Stimulated activated CD4-positive, alpha-beta T cell treated with anti-CD3 and anti-CD28 coated beads, TNF-alpha, amount 100 ng/mL, for 4 hours (primary cell): ENCODE data around the gene AXIN1.
"Not testable (repeated sequence)": the region's sequence is repeated elsewhere in the genome, so short reads cannot be mapped to it uniquely, and the experiment has no call there.

Source experiments
- DNase-seq, 3 experiments: peaks; one replicate each; pipeline ENCODE4 v3.0.0-alpha.2; 2020; ENCODE audit warnings: low read depth in 3 of 3

AXIN1 gene, protein sequence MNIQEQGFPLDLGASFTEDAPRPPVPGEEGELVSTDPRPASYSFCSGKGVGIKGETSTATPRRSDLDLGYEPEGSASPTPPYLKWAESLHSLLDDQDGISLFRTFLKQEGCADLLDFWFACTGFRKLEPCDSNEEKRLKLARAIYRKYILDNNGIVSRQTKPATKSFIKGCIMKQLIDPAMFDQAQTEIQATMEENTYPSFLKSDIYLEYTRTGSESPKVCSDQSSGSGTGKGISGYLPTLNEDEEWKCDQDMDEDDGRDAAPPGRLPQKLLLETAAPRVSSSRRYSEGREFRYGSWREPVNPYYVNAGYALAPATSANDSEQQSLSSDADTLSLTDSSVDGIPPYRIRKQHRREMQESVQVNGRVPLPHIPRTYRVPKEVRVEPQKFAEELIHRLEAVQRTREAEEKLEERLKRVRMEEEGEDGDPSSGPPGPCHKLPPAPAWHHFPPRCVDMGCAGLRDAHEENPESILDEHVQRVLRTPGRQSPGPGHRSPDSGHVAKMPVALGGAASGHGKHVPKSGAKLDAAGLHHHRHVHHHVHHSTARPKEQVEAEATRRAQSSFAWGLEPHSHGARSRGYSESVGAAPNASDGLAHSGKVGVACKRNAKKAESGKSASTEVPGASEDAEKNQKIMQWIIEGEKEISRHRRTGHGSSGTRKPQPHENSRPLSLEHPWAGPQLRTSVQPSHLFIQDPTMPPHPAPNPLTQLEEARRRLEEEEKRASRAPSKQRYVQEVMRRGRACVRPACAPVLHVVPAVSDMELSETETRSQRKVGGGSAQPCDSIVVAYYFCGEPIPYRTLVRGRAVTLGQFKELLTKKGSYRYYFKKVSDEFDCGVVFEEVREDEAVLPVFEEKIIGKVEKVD

DNA sequence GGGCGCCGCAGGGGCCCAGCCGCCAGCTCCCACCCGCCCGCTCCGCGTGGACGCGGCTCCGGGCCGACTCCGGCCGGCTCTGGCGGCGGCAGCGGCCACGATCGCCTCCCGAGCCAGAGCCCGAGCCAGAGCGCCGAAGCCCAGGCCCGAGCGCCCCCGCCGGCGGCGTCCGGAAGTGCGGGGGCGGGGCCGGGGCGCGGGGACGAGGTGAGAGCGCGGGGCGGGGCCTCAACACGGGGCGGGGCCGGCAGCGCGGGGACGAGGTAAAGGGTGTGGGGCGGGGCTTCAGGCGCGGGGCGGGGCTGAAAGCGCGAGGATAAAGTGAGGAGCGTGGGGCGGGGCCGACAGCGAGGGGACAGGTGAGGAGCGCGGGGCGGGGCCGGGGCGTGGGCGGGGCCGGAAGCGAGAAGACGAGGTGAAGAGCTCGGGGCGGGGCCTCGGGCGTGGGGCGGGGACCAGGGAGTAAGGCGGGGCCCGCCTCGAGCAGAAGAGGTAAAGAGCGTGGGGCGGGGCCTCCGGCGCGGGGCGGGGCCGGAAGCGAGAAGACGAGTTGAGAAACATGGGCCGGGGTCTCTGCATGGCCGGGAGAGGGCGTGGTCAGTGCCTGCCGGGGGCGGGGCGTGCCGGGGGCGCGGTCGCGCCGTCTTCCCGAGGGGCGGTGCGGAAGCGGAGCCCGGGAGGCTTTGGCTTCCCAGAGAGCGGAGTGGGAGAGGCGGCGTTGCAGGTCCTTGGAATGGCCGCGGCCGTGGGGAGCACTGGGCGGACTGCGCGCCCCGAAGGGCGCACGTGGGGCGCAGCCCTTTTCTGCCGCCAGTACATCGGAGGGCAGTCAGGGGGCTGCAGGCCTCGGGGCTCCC is at the start of gene AXIN1:
Gene AXIN1, minus strand, starts transcription at position 177 of the 857 bp plus-strand sequence. CDS start 5,698 bp downstream, outside the sequence.
- peak; percentile 100 for DNase-seq

DNA sequence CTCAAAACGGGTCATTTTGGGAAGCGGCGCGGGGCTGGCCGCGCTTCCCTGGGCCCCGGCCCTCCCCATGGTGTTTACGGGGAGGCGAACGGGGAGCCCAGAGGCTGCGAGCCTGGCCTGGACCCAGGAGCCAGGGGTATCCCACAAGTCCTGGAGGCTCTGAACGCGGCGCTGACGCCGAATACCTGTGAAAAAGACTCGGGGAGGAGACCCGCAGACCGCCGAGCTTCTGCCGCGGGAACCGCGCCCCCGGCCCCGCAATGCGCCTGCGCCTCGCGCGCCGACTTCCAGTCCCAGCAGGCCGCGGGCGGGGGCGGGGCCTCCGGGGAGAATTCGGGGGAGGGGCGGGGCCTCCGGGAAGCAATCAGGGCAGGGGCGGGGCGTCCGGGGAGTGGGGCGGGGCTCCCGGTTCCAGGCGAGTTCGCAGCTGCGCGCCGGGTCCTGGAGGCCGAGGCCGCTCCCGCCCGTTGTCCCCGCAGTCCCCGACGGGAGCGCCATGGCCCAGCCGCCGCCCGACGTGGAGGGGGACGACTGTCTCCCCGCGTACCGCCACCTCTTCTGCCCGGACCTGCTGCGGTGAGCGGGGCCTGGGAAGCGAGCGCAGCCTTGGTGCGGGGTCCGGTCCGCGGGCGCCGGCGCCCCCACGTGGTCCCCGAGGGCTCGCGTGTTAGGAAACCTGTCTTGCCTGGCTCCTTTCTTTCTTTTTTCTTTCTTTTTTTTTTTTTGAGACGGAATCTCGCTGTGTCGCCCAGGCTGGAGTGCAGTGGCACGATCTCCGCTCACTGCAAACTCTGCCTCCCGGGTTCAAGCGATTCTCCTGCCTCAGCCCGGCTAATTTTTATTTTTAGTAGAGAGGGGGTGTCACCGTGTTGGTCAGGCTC is 49.2 kb upstream of the AXIN1 start, which contains the start of gene DECR2:
Gene DECR2, plus strand, starts transcription at position 418 of the 881 bp plus-strand sequence. Its CDS starts 79 bp downstream, at position 497.
- peak; percentile 98 to 100 (median 99) for DNase-seq

GRCh38 chr16:400061-400591 is 47.6 kb upstream of the AXIN1 start:
- DNase-seq = no peak

GRCh38 chr16:399340-400019 is 47.0 kb upstream of the AXIN1 start:
- no peak for DNase-seq

DNA sequence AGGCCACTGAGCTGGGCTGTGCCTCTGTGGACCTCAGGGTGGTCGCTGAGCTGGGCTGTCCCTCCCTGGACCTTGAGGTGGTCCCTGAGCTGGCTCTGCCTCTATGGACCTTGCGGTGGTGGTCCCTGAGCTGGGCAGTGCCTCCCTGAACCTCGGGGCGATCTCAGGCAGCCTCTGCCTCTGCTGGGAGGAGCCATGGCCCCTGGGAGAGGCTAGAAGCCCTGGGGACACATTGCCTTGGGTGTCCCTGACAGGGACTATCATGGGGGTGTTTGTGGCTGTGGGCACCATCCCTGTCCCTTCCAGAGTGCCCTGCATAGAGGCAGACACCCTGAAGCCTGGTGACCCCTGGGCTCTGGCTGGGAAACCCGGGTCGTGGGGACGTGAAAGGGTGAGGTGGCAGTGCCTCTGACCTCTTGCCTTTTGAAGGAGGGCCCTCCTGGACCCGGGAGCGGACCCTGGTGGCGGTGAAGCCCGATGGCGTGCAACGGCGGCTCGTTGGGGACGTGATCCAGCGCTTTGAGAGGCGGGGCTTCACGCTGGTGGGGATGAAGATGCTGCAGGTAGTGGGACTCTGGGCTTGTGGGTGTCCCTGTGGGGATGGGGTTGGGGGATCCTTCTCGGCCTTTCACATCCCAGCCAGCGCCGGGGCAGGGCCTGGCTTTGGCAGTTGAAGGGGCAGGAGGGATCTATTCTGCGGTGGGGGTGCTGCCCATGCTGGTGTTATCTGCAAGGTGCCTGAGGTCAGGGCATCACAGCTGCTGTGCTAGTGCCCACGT is 46.2 kb upstream of the AXIN1 start:
- no peak for DNase-seq

DNA sequence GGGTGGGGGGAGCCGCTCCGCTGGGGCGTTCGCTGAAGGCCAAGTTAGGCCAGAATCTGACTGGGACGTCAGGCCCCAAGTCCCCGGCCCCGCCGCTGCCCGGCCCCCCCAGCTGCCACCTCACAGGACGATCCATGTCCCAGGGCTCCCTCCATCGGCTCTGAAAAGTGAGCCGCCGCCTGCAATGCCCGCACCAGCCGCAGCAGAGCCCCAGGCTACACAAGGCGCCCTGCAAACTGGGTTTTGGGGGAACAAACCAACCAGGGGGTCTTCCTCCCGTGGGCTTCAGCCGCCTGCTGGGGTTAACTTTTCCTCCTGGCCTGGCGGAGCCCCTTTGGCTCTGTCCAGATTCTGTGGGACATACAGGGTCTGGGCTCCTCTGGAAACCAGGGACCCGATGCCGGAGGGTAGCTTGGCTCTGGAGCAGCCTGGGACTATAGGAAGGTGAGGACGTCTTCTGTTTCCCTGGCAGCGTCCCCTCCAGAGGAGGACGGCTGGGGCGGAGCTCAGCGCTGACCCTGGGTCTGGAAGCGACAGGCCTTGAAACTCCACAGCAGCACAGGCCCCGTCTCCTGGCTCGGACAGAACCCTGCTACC is 45.3 kb upstream of the AXIN1 start:
- DNase-seq = no peak

DNA sequence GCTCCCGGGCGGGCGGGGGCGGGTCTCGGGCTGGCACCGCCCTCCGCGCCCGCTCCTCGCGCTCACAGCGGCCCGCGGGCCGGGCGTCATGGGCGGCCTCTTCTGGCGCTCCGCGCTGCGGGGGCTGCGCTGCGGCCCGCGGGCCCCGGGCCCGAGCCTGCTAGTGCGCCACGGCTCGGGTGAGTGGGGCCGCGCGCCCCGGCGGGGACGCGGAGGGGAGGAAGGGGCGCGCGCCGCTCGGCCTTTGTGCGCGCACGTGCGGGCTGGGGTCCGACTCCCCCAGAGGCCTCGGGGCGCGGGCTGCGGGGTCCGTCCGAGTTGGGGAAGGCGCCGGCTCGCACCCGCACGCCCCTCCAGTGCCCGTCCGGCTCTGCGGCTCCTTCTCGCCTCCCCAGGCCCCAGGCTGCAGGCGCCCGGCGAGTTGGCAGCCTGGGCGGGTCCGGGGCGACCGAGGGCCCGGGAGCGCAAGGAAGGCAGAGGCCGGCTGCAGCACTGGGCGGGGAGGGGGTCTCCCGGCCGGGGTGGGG is 44.7 kb upstream of the AXIN1 start, which contains the start of gene NME4:
Gene NME4, plus strand, starts transcription at position 65 of the 527 bp plus-strand sequence. Its CDS starts 24 bp downstream, at position 89.
- DNase-seq = no peak

GRCh38 chr16:396605-397004 is 44.1 kb upstream of the AXIN1 start:
- no peak for DNase-seq

DNA sequence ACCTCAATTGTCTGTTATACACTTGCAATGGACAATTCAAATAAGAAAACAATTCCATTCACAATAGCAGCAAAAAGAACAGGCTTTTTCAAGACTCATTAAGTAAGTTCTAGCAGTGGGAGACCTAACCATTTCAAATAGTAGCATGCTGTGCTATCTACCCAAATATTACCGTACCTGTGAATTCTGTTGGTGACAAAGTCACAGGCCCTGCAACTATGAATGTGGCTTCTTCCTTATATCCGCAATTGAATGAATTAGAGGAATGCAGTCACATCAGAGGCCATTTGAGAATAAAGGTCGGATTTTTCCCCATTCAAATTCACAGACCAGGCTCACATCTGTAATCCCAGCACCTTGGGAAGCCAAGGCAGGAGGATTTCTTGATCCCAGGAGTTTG is 43.7 kb upstream of the AXIN1 start:
- DNase-seq = no peak

DNA sequence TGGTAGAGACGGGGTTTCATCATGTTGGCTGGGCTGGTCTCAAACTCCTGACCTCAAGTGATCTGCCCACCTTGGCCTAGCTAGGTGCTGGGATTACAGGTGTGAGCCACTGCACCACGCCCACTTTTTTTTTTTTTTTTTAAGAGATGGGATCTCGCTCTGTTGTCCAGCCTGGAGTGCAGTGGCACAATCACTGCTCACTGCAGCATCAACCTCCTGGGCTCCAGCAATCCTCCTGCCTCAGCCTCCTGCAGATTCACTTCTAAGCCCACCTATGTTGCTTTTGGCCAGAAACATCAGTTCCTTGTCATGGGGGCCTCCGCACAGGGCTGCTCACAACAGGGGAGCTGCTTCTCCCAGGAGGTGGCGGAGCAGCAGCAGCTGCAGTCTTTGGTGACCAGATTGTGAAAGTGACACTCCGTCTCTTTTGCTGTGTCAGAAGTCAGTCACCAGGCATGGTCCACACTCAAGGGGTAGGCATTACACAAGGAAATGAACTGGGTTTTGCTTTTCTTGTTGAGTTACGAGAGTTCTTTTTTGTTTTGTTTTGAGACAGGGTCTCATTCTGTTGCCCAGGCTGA is 40.0 kb upstream of the AXIN1 start:
- no peak for DNase-seq

- peak in 2 of 3 experiments; percentile 49 to 55 for DNase-seq
Measured at GRCh38 chr16:391885-392335, 39.4 kb upstream of the AXIN1 start.

GRCh38 chr16:389352-389751 is 36.8 kb upstream of the AXIN1 start:
- DNase-seq = no peak

- DNase-seq = not testable (repeated sequence)
Measured at GRCh38 chr16:387761-388666, 35.5 kb upstream of the AXIN1 start.

GRCh38 chr16:386641-387156 is 34.2 kb upstream of the AXIN1 start:
- no peak for DNase-seq

DNA sequence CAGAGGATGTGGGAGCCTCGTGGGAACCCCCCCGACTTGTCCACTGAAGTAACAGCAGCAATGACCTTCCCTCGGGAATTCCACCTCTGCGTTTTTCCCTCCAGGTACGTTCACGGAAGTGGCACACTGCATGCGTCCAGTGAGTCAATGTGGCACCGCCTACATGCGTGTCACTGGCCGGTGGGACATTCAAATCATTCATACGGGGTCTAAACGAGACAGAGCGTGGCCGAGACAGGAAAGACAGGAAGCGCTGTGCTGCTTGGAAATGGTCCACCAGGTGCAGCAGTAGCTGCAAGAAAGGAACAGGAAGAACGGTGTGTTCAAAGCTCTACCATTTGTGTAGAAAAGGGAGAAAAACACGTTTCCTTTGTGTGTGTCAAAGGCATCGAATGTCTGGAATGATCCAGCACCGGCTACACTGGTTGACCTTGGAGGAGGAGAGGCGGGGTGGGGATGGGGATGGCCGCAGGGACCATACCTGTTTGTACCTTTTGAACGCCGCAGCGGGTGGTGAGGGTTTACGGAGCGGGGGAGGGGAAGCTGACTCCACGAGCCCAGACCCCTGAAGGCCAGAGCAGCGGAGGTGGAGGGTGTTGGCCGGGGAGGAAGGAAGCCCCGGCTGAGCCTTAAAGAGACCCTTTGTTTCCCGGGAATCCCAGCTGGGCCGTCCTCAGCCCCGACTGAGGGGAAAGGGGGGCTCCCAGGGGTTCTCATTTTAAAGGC is 31.0 kb upstream of the AXIN1 start:
- no peak for DNase-seq
